GM19035 (cell line): ENCODE data around the gene ARMC3.
A peak's percentile ranks its signal among the peaks of the same experiment; 100 is the strongest.
"Not testable (repeated sequence)": the region's sequence is repeated elsewhere in the genome, so short reads cannot be mapped to it uniquely, and the experiment has no call there.

ENCODE experiments used
- ATAC-seq: cut with Tn5 transposase; IDR thresholded peaks from one replicate; pipeline ENCODE4 v1.9.1; 2021; ENCODE audit not compliant: unreplicated experiment

Gene ARMC3

GRCh38 chr10:23070092-23070912 is 142.4 kb downstream of the ARMC3 start:
- not testable (repeated sequence) for ATAC-seq

- ATAC-seq = peak; percentile 43
Measured at GRCh38 chr10:23070913-23071218, 143.0 kb downstream of the ARMC3 start.

- not testable (repeated sequence) for ATAC-seq
Measured at GRCh38 chr10:23072593-23072992, 144.7 kb downstream of the ARMC3 start.

GRCh38 chr10:23073527-23073926 is 145.7 kb downstream of the ARMC3 start:
- no peak for ATAC-seq

- no peak for ATAC-seq
Measured at GRCh38 chr10:23075672-23076071, 147.8 kb downstream of the ARMC3 start.

GRCh38 chr10:23078114-23078513 is 150.3 kb downstream of the ARMC3 start:
- ATAC-seq = no peak

GRCh38 chr10:23079700-23080099 is 151.8 kb downstream of the ARMC3 start:
- ATAC-seq = no peak

- ATAC-seq = no peak
Measured at GRCh38 chr10:23080262-23080661, 152.4 kb downstream of the ARMC3 start.

GRCh38 chr10:23081221-23081750 is 153.4 kb downstream of the ARMC3 start:
- ATAC-seq = no peak

GRCh38 chr10:23081891-23082290 is 154.0 kb downstream of the ARMC3 start:
- ATAC-seq = no peak
